DMS79 (cell line): Measurements from ENCODE around the gene KRT10.

Source experiments
- DNase-seq: peaks from one replicate; lab custom pipeline; 2025; lab: John Stamatoyannopoulos, UW

Gene KRT10

GRCh38 chr17:40803617-40804082 lies 18.8 kb downstream of the KRT10 start:
- DNase-seq: peak; percentile 52

- DNase-seq: no peak
These were observed 21.3 kb downstream of the KRT10 start for GRCh38 chr17:40801157-40801556.

- no peak for DNase-seq
These were observed 22.0 kb downstream of the KRT10 start for GRCh38 chr17:40800381-40800780.

GRCh38 chr17:40799859-40800258 lies 22.6 kb downstream of the KRT10 start, which contains the start of gene KRT28:
Gene KRT28 (minus strand): TSS chr17:40799959. CDS start chr17:40799893, 66 bp downstream.
- DNase-seq: no peak

GRCh38 chr17:40796846-40797245 lies 25.6 kb downstream of the KRT10 start:
- DNase-seq: no peak

GRCh38 chr17:40795019-40795667 lies 27.3 kb downstream of the KRT10 start:
- DNase-seq: no peak

- DNase-seq: no peak
These were observed 27.9 kb downstream of the KRT10 start for GRCh38 chr17:40794466-40794865.

GRCh38 chr17:40793832-40794231 lies 28.6 kb downstream of the KRT10 start:
- peak; percentile 86 for DNase-seq

- no peak for DNase-seq
These were observed 30.5 kb downstream of the KRT10 start for GRCh38 chr17:40791787-40792436.

GRCh38 chr17:40791111-40791510 lies 31.3 kb downstream of the KRT10 start:
- no peak for DNase-seq

GRCh38 chr17:40782450-40782849 lies 40.0 kb downstream of the KRT10 start, which contains the start of gene KRT27:
Gene KRT27 (minus strand): TSS chr17:40782550. CDS start chr17:40782493, 57 bp downstream.
- no peak for DNase-seq

GRCh38 chr17:40779181-40779909 lies 43.1 kb downstream of the KRT10 start:
- peak; percentile 37 for DNase-seq

- peak; percentile 28 for DNase-seq
These were observed 44.0 kb downstream of the KRT10 start for GRCh38 chr17:40778461-40778860.

GRCh38 chr17:40777971-40778370 lies 44.4 kb downstream of the KRT10 start:
- DNase-seq: peak; percentile 39

GRCh38 chr17:40777459-40777858 lies 45.0 kb downstream of the KRT10 start:
- DNase-seq: peak; percentile 73

GRCh38 chr17:40775945-40776344 lies 46.5 kb downstream of the KRT10 start:
- no peak for DNase-seq

GRCh38 chr17:40772101-40772500 lies 50.3 kb downstream of the KRT10 start, which contains the start of gene KRT26:
Gene KRT26 (minus strand): TSS chr17:40772201. CDS start chr17:40772113, 88 bp downstream.
- DNase-seq: no peak
